NCI-H2196 treated with DMSO at 0.1 percent for 48 hours (cell line): Measurements from ENCODE around the gene TMEM255B.

Source experiments
- DNase-seq: peaks from one replicate; lab custom pipeline; 2025; ENCODE audit not compliant: unreplicated experiment; lab: John Stamatoyannopoulos, UW

TMEM255B gene

GRCh38 chr13:113857531-113858195 is 98.6 kb downstream of the TMEM255B start:
- DNase-seq = no peak

- no peak for DNase-seq
Observed at GRCh38 chr13:113859311-113860050, 100.5 kb downstream of the TMEM255B start.

GRCh38 chr13:113860051-113860664 is 101.1 kb downstream of the TMEM255B start:
- DNase-seq = peak; percentile 5

- DNase-seq = no peak
Observed at GRCh38 chr13:113860665-113861432, 101.8 kb downstream of the TMEM255B start.

GRCh38 chr13:113861433-113862030 is 102.5 kb downstream of the TMEM255B start:
- no peak for DNase-seq

GRCh38 chr13:113862191-113862930 is 103.3 kb downstream of the TMEM255B start:
- no peak for DNase-seq

GRCh38 chr13:113862931-113863523 is 104.0 kb downstream of the TMEM255B start:
- DNase-seq = no peak

- DNase-seq = no peak
Observed at GRCh38 chr13:113863524-113864272, 104.7 kb downstream of the TMEM255B start, which contains the start of gene GAS6. Gene GAS6 (minus strand): TSS chr13:113864076. CDS start chr13:113863920, 156 bp downstream.

GRCh38 chr13:113864273-113864890 is 105.4 kb downstream of the TMEM255B start:
- DNase-seq = no peak

GRCh38 chr13:113865427-113865826 is 106.4 kb downstream of the TMEM255B start:
- DNase-seq = no peak
